ENCODE measurements around the gene PSMD11. TPM values are rescaled to one million over a fixed set of nuclear protein-coding genes. Genes with fewer than 3 reads are reported as not detected.
A peak's percentile ranks its signal among the peaks of the same experiment; 100 is the strongest.

PSMD11 gene
- total RNA-seq, 1 donor from 2014 or later: 109 TPM

- DNase-seq (ENCODE audit: extremely low spot score, unreplicated experiment): no peak
- Mint-ChIP-seq H3K36me3 (no peaks in the 10 kb centered on the region), H3K4me1 (ENCODE audit: unreplicated experiment) (peaks cover 10% of the 10 kb centered on the region), H3K9me3 (no peaks in the 10 kb centered on the region), H3K27me3 (no peaks in the 10 kb centered on the region), H3K4me3 (no peak overlapping the region), H3K27ac (no peak overlapping the region)
- no peak for TF ChIP-seq CTCF (conservative IDR thresholded peaks at IDR 0.05)
Measured at GRCh38 chr17:32494621-32495358, 50.5 kb downstream of the PSMD11 start.

DNA sequence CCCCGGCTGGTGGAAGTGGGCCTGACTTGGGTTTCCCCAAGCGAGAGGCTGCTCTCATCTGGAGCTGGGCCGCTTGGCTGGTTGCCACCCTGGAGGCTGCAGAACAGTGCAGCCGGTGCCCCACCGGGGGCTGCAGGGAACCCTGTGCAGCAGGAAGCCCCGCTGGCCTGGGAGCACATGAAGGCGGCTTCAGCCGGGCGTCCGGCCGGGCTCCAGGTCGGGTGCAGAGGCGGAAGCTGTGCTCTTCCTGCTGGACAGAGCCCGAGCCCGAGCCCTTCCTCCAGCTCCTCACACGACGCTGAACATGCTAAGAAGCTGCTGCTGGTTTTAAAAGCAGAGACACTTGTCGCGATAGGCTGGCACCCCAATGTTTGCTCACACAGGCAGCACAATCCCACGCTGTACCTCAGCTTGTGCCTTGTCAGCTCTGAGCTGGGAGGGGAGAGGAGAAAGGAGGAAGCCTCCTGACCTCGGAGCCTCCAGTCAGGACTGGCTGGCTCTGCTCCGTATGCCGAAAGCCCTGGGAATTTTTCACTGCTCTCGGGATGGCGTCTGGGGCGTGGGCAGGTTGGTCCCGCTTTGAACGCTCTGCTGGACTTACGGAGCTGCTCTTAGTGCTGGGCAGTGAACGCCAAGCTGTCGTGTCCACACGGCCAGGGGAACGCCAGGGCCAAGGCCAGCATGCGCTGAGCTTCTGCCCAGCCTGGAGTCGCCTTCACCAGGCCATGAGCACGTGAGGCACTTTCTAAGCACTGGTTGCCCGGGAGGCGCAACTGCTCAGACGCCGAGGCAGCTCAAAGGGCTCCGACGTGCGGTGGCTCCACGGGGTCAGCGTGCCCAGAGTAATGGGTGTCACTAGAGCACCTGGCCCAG lies 51.3 kb downstream of the PSMD11 start:
- no peak for DNase-seq (ENCODE audit: extremely low spot score, unreplicated experiment)
- no peaks in the 10 kb centered on the region for H3K9me3 Mint-ChIP-seq
- no peak for TF ChIP-seq CTCF (conservative IDR thresholded peaks at IDR 0.05)
- H3K4me3 Mint-ChIP-seq: no peak overlapping the region
- peaks cover 10% of the 10 kb centered on the region for H3K4me1 Mint-ChIP-seq (ENCODE audit: unreplicated experiment)
- H3K27ac Mint-ChIP-seq: no peak overlapping the region
- H3K36me3 Mint-ChIP-seq: no peaks in the 10 kb centered on the region
- no peaks in the 10 kb centered on the region for H3K27me3 Mint-ChIP-seq

DNA sequence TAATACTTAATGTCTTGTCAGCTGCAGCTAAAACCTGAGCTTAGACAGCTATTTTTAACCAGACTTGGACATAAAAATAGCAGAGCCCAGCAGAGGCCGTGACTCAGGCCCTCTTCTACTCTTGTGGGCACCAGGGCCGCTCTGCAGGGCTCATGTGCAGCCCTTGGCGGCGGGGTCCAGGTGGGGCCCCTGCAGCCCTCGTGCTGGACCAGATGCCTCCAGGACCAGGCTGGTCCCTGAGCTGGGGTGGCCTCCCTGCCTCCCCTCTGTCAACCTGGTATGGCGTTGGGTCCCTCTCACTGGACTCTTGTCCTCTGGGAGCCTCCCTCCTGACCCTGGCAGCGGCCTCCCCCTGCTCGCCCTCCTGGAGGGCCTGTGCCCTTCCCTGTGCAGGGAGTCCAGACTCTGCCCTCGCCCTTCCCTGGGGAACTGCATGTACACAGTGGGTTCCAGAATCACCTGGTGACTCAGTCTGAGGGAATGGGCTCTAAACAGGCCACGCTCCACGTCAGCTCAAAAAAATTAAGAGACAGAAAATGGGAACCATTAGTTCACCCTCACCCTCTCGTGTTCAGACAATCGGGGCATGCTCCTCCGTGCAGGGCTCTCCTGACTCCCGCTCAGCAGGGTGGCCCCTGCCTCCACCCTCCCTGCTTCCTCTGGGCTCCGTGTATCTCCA lies 52.2 kb downstream of the PSMD11 start:
- H3K27ac Mint-ChIP-seq: no peak overlapping the region
- no peak overlapping the region for H3K4me3 Mint-ChIP-seq
- peaks cover 10% of the 10 kb centered on the region for H3K4me1 Mint-ChIP-seq (ENCODE audit: unreplicated experiment)

DNA sequence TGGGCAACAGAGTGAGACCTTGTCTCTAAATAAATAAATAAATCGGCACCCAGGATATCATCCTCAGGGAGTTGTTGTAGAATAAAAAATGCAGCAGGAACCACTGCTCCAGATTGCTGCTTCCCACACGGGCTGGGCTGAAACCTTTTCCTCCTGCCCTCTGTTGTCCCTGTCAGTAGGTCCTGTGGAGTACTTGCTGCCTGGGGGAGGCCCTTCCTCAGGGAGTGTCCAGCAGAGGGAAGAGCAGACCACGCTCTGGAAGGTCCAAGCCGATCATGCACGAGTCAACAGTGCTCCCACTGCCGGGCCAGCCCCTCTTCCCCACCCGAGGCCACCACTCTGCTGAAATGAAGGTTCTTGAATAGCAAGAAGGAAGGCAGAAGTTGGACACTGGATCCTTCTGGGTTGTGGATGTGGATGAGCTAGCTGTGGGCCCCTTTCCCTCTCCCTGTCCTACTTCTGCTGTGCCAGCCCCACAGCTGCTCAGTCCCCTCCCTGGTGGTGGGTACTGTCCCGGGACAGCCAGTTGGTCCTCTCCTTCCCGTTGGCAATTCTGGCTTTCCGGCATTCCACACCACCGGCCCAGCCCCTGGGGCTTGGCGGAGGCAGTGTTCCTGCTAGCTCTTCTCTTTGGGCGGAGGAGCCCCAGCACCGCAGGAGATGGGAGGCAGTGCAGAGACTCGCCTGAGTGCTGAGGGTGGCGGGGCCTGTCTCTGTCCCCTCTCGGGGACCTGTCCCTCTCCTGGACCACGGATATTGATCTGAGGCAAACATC lies 53.3 kb downstream of the PSMD11 start:
- Mint-ChIP-seq H3K36me3 (no peaks in the 10 kb centered on the region), H3K9me3 (no peaks in the 10 kb centered on the region), H3K4me3 (no peak overlapping the region), H3K27ac (no peak overlapping the region), H3K27me3 (no peaks in the 10 kb centered on the region), H3K4me1 (ENCODE audit: unreplicated experiment) (peaks cover 5% of the 10 kb centered on the region)
- no peak for DNase-seq (ENCODE audit: extremely low spot score, unreplicated experiment)
- peak; percentile 27 for TF ChIP-seq CTCF (conservative IDR thresholded peaks at IDR 0.05)

More for the DNA sequence above, 52.2 kb downstream of the PSMD11 start:
- TF ChIP-seq CTCF (conservative IDR thresholded peaks at IDR 0.05): no peak
- Mint-ChIP-seq H3K9me3 (no peaks in the 10 kb centered on the region), H3K27me3 (no peaks in the 10 kb centered on the region), H3K36me3 (no peaks in the 10 kb centered on the region)
- no peak for DNase-seq (ENCODE audit: extremely low spot score, unreplicated experiment)

DNA sequence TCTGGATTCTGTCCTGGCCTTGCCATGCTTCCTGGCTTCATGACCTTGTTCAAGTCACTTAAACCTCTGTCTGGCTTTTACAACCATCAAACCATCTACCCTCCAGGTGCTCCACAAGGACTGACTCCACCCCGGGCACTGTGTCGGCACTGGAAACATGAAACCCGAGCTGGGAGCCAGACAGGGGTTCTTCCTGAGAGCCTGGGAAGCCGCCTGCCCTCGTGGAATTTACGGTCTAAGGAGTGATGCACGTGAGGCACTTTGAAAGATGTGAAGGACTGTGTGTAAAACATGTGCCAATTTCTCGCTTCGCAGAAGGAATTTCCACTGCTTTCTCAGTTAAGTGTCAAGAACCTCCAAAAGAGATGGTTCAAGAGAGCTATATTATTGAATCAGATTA lies 54.1 kb downstream of the PSMD11 start:
- Mint-ChIP-seq H3K9me3 (no peaks in the 10 kb centered on the region), H3K4me1 (ENCODE audit: unreplicated experiment) (no peaks in the 10 kb centered on the region), H3K36me3 (no peaks in the 10 kb centered on the region), H3K4me3 (no peak overlapping the region), H3K27me3 (no peaks in the 10 kb centered on the region), H3K27ac (no peak overlapping the region)
- DNase-seq (ENCODE audit: extremely low spot score, unreplicated experiment): no peak
- no peak for TF ChIP-seq CTCF (conservative IDR thresholded peaks at IDR 0.05)
